Fibroblast of skin of right quadriceps (primary cell): ENCODE measurements around the gene PRTN3.
"Not testable (repeated sequence)": the region's sequence is repeated elsewhere in the genome, so short reads cannot be mapped to it uniquely, and the experiment has no call there.

Experiments
- DNase-seq: peaks from one replicate; pipeline ENCODE4 v3.0.0-alpha.2; 2013

Gene PRTN3

GRCh38 chr19:816500-816857 is 24.3 kb upstream of the PRTN3 start:
- DNase-seq = no peak

- not testable (repeated sequence) for DNase-seq
These were observed 20.6 kb upstream of the PRTN3 start for GRCh38 chr19:820212-820611.

GRCh38 chr19:821231-821824 is 19.5 kb upstream of the PRTN3 start:
- no peak for DNase-seq

- DNase-seq = no peak
These were observed 18.8 kb upstream of the PRTN3 start, which contains the start of gene PLPPR3 for GRCh38 chr19:821825-822503. TSS of gene PLPPR3 (minus strand) at chr19:821955. CDS start at chr19:821559, 396 bp downstream.

- no peak for DNase-seq
These were observed 17.2 kb upstream of the PRTN3 start for GRCh38 chr19:823565-824121.

GRCh38 chr19:824885-825284 is 15.9 kb upstream of the PRTN3 start:
- DNase-seq = no peak

- DNase-seq = no peak
These were observed 14.7 kb upstream of the PRTN3 start for GRCh38 chr19:825897-826644.

GRCh38 chr19:827314-827709 is 13.5 kb upstream of the PRTN3 start:
- DNase-seq = no peak

GRCh38 chr19:827710-828321 is 13.0 kb upstream of the PRTN3 start, which contains the start of gene AZU1:
TSS of gene AZU1 (plus strand) at chr19:827837. CDS start at chr19:827847, 10 bp downstream.
- no peak for DNase-seq

- no peak for DNase-seq
These were observed 11.6 kb upstream of the PRTN3 start for GRCh38 chr19:829129-829758.

GRCh38 chr19:831407-832369 is 9.1 kb upstream of the PRTN3 start:
- DNase-seq = no peak

- no peak for DNase-seq
These were observed 6.6 kb upstream of the PRTN3 start for GRCh38 chr19:834216-834615.

GRCh38 chr19:835210-835810 is 5.5 kb upstream of the PRTN3 start:
- no peak for DNase-seq

GRCh38 chr19:842802-843179 is 2.0 kb downstream of the PRTN3 start:
- DNase-seq = not testable (repeated sequence)

- no peak for DNase-seq
These were observed 2.5 kb downstream of the PRTN3 start for GRCh38 chr19:843180-843835.

GRCh38 chr19:843836-844545 is 3.2 kb downstream of the PRTN3 start:
- no peak for DNase-seq

- DNase-seq = no peak
These were observed 3.8 kb downstream of the PRTN3 start for GRCh38 chr19:844546-844971.

GRCh38 chr19:845707-846521 is 5.1 kb downstream of the PRTN3 start:
- no peak for DNase-seq

- DNase-seq = no peak
These were observed 7.7 kb downstream of the PRTN3 start for GRCh38 chr19:848386-848921.
